GM03348 (cell line): ENCODE measurements around the gene WDFY2.
"Not testable (repeated sequence)": the region's sequence is repeated elsewhere in the genome, so short reads cannot be mapped to it uniquely, and the experiment has no call there.

Experiments used
- DNase-seq: peaks from one replicate; pipeline ENCODE4 v3.0.0; 2012; ENCODE audit warnings: low spot score

WDFY2 gene

DNA sequence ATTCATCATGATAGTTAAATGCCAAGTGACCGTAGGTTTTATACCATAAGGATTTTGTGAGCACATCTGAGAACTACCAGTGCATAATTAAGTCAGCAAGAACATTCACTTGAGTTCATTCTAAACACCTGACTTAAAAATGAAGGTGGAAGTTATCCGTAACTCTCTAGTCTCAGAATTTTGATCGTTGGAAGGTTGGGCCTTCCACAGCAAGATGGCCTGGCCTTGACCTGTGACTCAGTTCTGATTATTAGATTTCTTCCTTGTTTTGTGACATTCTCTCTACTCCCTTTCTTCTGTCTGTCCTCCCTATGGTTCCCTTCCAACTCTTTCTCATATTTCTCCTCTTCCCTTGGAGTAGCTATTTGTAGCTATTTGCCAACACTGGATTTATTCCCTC lies 20.0 kb upstream of the WDFY2 start:
- no peak for DNase-seq

DNA sequence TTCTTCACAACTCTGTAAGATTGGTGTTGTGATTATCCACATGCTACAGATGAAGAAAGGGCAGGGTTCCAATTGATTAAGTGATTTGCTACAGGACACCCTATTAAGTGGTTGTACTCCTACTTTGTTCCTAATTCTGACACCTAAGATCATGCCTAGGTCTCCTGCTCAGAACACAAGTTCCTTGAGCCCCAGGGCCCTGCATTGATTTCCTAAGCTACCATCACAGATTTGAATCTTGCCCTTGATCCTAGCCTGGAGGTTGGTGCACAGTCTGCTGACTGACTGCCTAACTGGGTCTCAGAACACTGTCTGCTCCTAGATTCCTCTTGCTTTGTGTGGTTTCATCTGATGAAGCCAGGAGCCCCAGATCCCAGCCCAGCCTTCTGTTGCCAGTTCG lies 19.6 kb upstream of the WDFY2 start:
- DNase-seq: no peak

DNA sequence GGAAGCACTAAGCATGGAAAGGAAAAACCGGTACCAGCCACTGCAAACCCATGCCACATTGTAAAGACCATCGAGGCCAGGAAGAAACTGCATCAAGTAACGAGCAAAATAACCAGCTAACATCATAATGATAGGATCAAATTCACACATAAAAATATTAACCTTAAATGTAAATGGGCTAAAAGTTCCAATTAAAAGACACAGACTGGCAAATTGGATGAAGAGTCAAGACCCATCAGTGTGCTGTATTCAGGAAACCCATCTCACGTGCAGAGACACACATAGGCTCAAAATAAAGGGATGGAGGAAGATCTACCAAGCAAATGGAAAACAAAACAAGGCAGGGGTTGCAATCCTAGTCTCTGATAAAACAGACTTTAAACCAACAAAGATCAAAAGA lies 15.3 kb upstream of the WDFY2 start:
- DNase-seq: not testable (repeated sequence)

DNA sequence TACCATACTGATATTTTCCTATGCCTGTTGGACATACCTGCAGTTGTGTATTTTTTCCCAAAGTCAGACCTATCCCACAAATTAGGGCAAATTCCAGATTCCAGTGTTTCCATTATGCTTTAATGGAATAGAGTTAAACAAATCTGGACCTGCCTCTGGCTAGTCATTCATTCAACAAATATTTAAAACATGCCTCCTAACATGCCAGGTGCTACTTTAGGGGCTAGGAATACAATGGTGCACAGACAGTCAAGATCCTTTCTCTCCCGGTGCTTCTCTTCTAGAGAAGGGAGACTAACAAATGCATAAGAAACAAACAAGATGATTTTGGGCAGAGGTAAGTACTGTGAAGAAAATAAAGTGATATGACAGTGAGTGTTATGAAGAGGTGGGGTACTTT lies 7.5 kb upstream of the WDFY2 start:
- DNase-seq: no peak

DNA sequence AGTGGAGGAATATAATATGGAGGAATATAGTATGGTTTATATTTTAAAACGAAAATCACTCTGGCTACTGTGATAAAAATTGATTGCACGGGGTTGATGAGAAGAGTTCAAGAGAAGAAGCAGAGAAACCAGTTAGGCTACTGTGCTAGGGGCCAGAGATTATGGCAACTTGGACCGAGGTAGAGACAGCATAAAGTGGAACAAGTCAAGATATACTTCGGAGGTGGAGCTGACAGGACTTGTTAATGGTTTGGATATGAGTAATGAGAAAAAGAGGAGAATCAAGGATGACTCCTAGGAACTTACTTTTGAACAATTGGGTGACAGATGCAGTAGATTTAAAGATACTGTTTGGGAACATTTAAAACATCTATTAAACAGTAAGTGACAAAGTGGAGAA lies 6.6 kb upstream of the WDFY2 start:
- no peak for DNase-seq

DNA sequence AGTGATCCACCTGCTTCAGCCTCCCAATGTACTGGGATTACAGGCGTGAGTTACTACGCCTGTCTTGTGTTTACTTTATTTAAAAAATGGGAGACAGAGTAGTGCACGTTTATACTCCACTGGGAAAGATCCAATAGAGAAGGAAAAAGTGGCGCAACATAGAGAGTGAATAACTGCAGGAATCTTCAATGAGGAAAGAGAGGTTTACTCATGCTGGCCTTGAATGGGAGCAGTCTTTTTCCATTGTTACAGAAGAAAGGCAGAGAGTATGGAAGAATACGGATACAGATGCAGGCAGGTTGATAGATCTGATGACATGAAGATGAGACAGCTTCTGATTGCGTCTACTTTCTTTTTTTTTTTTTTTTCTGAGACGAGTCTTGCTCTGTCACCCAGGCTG lies 4.6 kb upstream of the WDFY2 start:
- no peak for DNase-seq

DNA sequence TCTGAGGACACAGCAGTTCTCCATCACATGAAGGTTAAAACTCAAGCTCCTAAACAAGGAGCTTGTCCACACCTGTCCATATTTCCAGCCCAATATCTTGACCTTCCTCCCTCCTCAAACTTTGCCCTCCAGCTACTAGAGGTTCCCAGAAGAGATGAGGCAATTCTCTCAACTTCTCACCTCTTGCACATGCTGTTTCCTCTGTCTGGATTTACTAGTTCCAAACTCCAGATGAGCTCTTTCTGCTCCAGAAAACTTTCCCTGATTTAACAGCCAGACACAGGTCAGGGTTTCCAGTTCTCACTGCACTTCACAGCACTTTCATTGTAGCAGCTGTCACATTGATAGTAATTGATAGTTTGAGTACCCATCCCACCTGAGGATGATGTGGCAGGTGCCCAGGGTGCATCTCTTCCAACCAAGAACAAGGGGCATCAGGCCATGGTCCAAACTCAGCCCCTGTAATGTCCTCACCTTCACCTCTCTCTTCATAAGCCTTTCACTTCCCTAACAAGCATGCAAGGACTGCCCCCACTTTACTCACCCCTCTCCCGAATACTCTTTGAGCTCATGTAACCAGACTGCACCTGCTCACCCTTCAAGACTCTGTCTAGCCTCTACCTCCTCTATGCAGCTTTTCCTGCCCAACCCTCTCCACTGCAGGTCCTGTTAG lies 3.0 kb upstream of the WDFY2 start:
- no peak for DNase-seq

DNA sequence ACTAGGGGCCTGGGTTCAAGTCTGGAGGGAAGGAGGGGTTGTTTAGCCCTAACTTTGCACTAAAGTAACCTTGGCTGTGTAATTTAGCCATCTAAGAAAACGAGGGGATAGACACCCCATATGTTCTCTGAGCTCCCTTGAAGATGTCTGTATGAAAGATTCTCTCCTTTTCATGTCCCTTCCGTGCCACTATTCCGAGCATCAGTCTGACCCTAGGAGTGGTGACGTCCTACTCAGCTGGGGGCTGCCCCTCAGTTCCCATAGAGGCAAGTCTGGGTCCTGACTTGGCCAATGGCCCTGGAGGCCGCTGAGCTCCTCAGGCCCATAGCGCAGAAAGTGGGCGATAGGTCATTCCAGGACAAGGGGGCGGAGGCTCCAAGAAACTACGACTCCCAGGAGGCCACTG lies 790 bp upstream of the WDFY2 start:
- no peak for DNase-seq

DNA sequence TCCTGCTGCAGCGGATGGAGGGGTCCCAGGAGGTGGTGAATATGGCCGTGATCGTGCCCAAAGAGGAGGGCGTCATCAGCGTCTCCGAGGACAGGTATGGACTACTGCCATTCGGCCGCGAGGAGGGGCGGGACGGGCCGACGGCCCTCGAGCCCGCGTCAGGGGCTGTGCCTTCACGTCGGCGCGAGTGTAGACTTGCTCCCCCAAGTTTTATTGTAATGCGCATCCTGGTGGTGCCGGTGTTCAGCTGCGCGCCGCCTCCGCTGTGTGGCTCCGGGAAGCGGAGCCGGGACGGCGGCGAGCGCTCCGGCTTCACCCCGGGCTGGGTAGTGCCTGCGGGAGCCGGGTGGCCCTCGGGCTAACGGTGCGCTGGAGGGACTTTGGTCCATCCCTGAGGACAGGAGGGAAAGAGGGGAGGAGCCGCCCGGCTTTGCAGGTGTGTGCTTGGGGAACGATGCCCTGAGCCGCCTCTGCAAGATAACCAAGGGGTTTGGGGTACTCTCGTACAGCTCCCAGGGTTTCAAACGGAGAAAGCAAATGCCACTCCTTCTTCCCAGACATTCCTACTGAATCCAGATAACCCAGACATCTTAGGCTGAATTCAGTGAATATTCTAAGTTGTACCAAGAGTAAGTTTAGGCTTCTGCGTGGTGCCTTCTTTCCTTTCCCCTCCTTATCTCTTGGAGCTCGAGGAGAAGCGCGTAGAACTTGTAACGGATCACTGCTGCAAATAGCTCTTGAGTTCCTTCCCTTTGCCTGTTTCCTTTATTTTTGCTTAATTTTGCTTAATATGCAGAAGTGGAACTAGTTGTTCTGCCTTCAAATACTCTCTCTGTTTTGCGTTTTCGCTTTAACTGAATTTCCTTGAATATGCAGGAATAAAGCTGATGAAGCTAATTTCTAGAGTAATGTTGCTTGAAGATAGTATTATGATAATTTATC lies 740 bp downstream of the WDFY2 start:
- peak; percentile 46 for DNase-seq

DNA sequence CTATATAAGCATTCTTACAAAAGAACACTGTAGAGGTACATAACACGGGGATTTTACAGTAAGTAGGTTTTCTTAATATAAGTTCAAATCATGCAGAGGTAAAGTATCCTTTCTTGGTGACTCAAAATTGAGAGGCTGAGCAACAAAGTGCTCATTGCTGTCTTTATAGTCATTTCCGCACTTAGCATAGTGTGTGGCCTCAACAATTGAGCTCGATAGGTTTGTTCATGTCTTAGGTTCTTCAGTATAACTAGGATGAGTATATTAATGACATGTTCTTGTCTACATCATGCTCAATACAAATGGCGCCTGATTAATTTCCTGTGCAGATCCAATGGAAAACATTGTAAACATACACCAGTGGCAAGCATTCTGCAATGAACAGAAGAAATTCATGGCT lies 1.4 kb downstream of the WDFY2 start:
- DNase-seq: no peak

DNA sequence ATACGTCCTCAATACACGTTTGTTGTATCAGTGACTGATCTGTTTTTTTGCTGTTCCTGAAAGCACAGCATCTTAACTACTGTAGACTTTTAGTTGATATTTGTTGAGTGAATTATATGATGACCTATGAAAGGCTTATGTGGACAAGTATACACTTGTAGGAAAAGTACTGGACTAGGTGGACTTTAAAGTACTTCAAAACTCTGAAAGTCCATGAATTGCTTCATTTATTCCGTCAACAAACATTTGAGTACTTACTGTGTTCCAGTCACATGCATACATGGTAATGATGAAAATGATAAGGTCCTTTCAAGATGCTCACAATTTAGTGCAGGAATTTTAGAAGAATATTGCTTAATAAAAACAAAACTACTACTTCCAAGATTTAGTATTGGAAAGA lies 3.1 kb downstream of the WDFY2 start:
- no peak for DNase-seq

DNA sequence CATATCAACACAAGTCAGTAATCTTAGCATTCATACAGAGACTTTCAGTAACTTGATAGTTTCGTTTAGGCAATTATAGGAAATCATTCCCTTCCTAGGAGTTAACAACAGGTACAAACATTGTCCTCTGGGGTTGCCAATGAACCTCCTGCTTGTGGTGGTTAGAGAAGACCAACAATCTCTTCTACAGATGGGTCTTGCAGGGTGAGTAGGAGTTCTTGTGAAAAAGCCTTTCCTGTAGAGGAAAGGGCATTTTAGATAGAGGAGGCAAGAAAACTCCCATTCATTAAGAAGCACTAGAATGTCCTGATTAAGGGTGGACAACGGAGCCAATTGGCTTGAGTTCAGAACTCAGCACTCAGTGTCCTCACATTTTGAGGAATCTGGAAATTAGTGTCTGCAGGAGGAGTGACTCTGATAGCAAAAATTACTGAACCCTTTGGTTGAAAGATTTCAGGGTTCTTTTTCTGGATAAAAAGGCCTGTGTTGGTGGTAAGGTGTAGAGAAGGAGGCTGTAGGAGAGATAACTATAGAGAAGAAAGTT lies 4.2 kb downstream of the WDFY2 start:
- no peak for DNase-seq

DNA sequence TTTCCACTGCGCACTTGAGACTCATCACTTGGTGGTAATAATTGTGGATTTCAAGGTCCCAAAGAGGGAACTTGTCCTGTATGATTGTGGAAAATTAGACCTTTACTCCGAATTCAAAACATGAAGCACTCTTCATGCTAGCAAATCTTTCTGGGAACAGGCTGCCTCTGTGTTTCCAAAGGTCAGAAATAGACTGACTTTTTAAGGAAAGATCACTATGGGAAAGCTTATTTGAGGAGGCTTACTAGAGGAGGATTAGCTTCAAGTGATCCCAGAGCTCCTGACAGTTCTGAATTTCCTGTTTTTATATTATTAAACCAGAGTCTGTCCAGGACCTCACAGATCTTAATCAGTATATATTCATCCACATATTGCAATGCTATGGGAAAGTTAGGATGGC lies 5.5 kb downstream of the WDFY2 start:
- DNase-seq: no peak

DNA sequence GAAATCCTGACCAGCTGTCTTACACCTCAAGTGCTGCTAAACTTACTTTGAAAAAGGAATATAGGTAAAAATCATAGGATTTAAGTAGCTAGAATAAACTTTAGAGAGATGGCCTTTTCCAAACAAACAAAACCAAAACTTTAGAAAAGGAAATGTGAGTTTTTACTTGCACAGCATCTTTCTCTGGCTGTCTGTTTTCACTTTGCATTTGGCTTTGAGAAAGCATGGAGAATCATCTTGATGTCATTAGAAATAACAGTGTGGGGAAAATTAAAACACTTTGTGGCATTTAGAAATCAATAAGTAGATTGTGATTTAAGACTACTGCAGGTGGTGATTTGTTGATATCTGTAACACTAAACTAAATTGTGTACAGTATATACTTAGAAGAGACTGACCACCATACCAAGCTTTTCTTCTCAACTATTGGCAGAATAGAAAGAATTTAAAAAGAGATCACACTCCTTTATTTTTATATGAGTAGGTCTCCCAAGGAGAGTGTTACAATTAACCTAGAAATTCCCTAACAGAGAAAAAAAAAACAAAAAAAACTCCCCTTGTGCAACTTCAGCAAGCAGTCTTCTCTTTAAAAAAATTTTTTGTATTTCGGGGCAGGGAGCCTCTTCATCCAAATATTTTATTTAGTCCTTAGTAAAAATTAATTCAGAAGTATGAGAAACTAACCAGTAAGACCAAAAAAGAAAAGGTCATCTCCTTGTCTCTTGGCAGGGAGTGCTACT lies 6.1 kb downstream of the WDFY2 start:
- no peak for DNase-seq

DNA sequence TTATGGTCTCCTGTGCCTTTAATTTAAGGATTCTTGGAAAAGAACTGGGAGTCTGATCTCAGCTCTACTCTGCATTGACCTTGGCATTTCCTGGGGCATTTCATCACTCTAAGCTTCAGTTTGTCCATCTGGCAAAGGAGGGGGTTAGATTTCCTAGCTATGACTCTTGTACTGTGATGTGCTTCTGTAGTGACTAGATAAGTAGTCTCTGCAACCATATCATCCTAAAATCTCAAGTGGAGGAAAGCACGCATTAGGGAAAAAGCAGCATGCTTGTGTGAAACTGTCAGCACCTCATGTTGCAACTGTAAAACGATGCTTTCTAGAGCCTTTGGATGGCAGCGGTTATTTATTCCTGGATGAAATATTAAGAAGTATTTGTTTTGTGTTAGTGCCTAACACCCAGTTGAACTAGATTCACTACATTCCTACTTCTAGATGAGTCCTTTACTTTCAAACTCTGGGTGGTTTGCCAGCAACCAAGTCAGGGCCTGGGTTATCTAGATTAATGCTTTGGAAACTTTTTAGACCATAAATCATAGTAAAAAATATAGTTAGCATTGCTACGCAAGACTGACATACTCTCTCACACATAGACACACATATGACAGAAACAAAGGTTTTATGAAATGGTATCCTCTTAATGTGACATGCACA lies 6.8 kb downstream of the WDFY2 start:
- DNase-seq: peak; percentile 75

DNA sequence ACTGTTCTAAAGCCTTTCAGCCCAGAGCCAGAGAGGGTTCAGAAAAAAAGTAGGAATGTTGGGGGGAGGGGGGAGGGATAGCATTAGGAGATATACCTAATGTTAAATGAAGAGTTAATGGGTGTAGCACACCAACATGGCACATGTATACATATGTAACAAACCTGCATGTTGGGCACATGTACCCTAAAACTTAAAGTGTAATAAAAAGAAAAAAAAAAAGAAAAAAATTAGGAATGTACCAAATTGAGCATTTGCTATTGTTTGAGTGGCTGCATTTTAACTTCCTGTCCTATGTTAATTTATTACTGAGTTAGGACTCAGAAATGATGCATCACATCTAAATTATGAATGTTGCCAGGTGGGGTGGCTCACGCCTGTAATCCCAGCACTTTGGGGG lies 7.7 kb downstream of the WDFY2 start:
- not testable (repeated sequence) for DNase-seq

DNA sequence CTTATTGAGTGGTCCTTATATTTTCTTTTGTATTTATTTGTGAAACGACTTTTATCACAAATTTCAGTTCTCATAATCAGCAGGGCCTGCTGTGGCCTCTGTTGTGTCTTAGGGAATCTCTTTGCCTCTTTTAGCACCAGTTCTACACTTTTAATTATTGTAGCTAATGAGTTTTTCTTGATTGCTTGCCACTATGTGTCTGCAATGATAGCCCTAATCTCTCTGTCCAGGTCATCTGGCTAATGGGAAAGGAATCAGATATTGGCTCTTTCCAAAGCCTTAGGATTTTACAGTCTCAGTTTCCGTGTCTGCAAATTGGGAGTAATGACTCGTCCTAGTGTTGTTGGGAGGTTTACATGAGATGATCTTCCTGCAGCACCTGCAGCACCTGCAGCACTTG lies 10.2 kb downstream of the WDFY2 start:
- DNase-seq: no peak

DNA sequence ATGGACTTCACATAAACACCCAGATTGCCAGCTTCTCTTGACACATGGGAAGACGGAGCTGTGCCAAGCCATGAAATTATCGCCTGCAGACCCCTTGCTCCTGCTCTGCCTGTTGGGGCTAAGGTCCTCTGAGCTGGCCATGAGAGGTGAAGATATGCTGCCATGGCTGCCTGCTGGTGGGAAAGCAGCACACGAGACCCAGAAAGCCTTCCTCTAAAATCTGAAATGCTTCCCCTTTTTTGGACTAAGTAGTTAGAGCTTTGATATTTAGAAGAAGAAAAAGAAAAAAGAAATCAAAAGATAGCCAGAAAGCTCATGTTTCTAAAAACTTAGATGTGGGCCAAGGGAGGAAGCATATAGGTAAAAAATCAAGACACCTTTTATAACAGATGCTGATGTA lies 11.2 kb downstream of the WDFY2 start:
- no peak for DNase-seq

DNA sequence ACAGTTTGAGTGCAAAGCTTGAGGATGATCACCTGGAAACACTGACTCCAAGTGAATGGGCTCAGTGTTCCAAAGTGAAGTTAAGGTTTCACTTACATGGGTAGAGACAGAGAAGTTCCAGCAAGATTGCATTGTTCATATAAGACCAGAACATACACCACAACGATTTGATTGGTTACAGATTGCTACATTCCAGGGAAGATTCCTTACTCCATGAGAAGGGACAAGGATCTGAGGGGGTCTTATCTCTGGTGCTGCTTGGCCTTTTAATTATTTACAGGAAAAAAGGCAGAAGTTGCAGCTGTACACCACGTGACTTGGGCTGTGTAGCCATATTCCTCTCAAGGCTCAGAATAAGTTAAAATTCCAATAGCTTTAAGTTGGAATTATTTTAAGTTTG lies 12.3 kb downstream of the WDFY2 start:
- DNase-seq: no peak

DNA sequence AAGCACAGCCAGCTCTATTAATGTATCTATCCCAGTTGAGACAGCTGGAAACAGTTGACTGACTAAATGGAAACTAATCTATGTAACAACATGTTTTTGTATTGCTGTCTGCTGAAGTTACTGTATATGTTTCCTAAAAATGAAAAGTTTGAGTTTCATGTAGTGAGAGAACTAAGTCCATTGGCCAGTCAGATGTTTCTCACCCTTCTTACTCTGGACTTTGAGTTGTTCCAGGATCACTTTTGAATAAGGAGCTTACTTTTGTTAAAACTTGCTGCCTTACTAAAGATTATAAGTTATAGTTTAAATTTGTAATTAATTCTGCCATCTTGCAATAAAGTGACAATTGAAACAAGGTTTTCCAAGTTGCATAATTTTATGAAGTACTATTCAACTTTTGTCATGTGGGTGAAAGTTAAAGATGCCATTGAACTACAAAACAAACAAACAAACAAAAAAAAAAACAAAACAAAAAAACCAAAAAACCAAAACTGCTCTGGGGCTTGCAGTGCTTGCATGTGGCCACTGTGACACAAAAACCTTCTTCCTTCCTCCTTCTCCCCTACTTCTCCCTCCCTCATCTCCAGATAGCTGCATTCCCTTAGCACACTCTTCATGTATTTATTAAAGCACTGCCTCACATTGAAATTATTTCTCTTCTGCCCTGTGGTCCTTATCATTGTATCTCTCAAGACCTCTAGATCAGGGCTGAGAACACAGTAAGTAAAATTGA lies 15.3 kb downstream of the WDFY2 start:
- DNase-seq: no peak

DNA sequence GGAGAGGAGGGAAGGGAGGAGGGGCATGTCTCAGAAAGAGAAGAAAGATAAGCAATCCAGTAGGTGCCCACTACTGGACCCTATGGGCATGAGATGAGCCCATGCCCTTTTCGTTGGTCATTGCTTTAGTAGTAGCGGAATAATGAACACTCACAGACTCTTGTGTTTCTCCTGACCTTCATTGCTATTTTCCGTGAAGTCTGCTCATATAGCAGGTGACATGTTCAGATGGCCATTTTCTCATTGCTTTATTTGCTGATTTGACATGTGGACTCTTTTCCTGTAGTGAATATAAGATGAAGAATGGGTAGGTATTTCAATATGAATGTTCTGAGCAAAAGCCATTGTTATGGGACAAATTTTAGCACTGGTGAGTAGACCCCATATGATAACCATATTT lies 16.4 kb downstream of the WDFY2 start:
- DNase-seq: no peak
